SU-DHL-6 (cell line): Measurements from ENCODE around the gene THOC7.

Source experiments
- H2AFZ ChIP-seq: fragments of 200-600 bp; sonication (generic); 2 replicates; pipeline ENCODE4 v1.6.1; 2014; ENCODE audit warnings: low read depth, mild to moderate bottlenecking, moderate library complexity, mixed read lengths, antibody characterized with exemption, low read length; ENCODE audit not compliant: severe bottlenecking
- H3F3A ChIP-seq: fragments of 200-600 bp; shearing (Covaris generic); 2 replicates; pipeline ENCODE4 v1.6.0; 2016; ENCODE audit warnings: antibody characterized with exemption, mild to moderate bottlenecking; ENCODE audit not compliant: insufficient read depth
- H3K27ac ChIP-seq: fragments of 200-600 bp; sonication (generic); 2 replicates; pipeline ENCODE4 v1.5.1; 2016; ENCODE audit warnings: low read depth, mild to moderate bottlenecking, low read length, moderate library complexity, mixed read lengths
- H3K27me3 ChIP-seq: fragments of 200-600 bp; sonication (generic), shearing (Covaris generic); 2 replicates; pipeline ENCODE4 v1.6.0; 2014; ENCODE audit warnings: mild to moderate bottlenecking, low read length
- H3K36me3 ChIP-seq: fragments of 200-600 bp; sonication (generic); 2 replicates; pipeline ENCODE4 v1.6.1; 2014; ENCODE audit warnings: mild to moderate bottlenecking, low read length, mixed read lengths
- H3K4me2 ChIP-seq: fragments of 300-600, 200-600 bp; shearing (Covaris generic), sonication (generic); 2 replicates; pipeline ENCODE4 v1.6.0; 2014; ENCODE audit warnings: low read length, low read depth, mild to moderate bottlenecking; ENCODE audit not compliant: poor library complexity, severe bottlenecking
- H3K4me3 ChIP-seq: fragments of 200-600 bp; sonication (generic); 2 replicates; pipeline ENCODE4 v1.5.1; 2014; ENCODE audit warnings: antibody characterized with exemption, low read length, mild to moderate bottlenecking, mixed read lengths; ENCODE audit not compliant: insufficient read depth, poor library complexity, severe bottlenecking
- H3K79me2 ChIP-seq: fragments of 200-600 bp; sonication (generic); 2 replicates; pipeline ENCODE4 v1.6.1; 2014; ENCODE audit warnings: mild to moderate bottlenecking, low read length, moderate library complexity; ENCODE audit not compliant: insufficient read depth
- H3K9ac ChIP-seq: fragments of 200-600 bp; sonication (generic); 2 replicates; pipeline ENCODE4 v1.7.0; 2014; ENCODE audit warnings: mild to moderate bottlenecking, low read length
- H3K9me2 ChIP-seq: fragments of 200-600 bp; sonication (generic); replicated peaks from 2 replicates; pipeline ENCODE4 v1.6.1; 2014; ENCODE audit warnings: low read length; ENCODE audit not compliant: insufficient read depth
- H3K9me3 ChIP-seq: fragments of 200-600 bp; sonication (generic); 2 replicates; pipeline ENCODE4 v1.6.1; 2014; ENCODE audit warnings: low read length, mixed read lengths; ENCODE audit not compliant: insufficient read depth
- H4K20me1 ChIP-seq: fragments of 200-600 bp; sonication (generic); 2 replicates; pipeline ENCODE4 v1.6.1; 2014; ENCODE audit warnings: low read depth, mild to moderate bottlenecking, antibody characterized with exemption, low read length, moderate library complexity, mixed read lengths
- EZH2phosphoT487 ChIP-seq: fragments of 200-600 bp; sonication (generic), shearing (Covaris generic); conservative IDR thresholded peaks from 2 replicates; pipeline ENCODE4 v1.6.1; 2018; ENCODE audit warnings: mild to moderate bottlenecking, antibody characterized with exemption, low read length, moderate library complexity, mixed read lengths
- TF ChIP-seq, protein P1 (sequence below): fragments of 200-600 bp; sonication (generic); IDR thresholded peaks from one replicate; pipeline ENCODE4 v1.5.1; 2017; ENCODE audit warnings: antibody characterized with exemption, mild to moderate bottlenecking, low read length, moderate library complexity; ENCODE audit not compliant: insufficient read depth, poor library complexity, severe bottlenecking

The THOC7 gene

DNA sequence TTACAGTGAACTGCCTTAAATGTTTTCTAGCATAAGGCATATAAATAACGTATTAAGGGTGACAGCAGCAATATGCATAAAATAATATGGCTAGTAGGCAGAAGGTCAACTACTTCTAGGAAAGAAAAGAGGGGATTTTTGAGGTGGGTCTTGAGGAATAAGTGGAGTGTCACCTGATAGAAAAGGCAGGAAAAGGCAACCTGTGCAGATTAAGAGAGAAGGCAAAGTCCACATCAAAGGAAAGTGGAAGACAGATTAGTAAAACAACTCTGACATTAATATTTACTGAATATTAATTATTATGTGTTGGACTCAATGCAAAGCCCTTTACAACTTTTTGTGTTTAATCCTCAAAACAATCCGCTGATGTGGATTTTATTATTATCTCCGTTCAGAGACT is 2.8 kb downstream of the THOC7 start:
- TF ChIP-seq, protein P1, sequence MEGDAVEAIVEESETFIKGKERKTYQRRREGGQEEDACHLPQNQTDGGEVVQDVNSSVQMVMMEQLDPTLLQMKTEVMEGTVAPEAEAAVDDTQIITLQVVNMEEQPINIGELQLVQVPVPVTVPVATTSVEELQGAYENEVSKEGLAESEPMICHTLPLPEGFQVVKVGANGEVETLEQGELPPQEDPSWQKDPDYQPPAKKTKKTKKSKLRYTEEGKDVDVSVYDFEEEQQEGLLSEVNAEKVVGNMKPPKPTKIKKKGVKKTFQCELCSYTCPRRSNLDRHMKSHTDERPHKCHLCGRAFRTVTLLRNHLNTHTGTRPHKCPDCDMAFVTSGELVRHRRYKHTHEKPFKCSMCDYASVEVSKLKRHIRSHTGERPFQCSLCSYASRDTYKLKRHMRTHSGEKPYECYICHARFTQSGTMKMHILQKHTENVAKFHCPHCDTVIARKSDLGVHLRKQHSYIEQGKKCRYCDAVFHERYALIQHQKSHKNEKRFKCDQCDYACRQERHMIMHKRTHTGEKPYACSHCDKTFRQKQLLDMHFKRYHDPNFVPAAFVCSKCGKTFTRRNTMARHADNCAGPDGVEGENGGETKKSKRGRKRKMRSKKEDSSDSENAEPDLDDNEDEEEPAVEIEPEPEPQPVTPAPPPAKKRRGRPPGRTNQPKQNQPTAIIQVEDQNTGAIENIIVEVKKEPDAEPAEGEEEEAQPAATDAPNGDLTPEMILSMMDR: no peak
- TF ChIP-seq EZH2phosphoT487: no peak
- Histone ChIP-seq H3K4me2 (no peak overlapping the region), H3K4me3 (no peak overlapping the region), H3K79me2 (peaks cover 94% of the 10 kb centered on the region), H4K20me1 (0 out of 2 replicates have a peak, but pooled peaks cover 5% of the 10 kb centered on the region), H3K9me3 (no peaks in the 10 kb centered on the region), H3K9ac (no peak overlapping the region), H3F3A (no peaks in the 10 kb centered on the region), H3K27ac (no peak overlapping the region), H3K36me3 (no peaks in the 10 kb centered on the region), H3K27me3 (no peaks in the 10 kb centered on the region), H2AFZ (no peak overlapping the region), H3K9me2 (no peaks in the 10 kb centered on the region)

DNA sequence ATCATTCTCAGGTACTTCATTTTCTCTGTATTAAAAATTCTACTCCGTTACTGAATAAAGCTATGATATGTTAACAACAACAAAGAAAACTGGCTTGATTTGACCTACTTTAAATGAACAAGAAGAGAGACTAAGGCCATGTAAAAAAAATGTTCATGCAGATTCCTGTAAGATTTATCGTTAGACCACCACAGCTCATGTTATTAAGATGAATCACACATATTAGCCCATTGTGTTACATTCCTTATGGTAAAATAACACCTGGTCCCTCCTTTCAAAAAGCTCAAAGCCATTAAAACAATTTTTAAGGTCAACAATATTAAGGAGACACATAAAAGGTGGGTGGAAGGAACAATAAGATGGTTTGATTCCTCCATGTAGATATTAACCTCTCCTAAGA is 6.3 kb downstream of the THOC7 start:
- Histone ChIP-seq H3K27me3 (no peaks in the 10 kb centered on the region), H3K36me3 (no peaks in the 10 kb centered on the region), H4K20me1 (0 out of 2 replicates have a peak, but pooled peaks cover 5% of the 10 kb centered on the region), H3K9me2 (no peaks in the 10 kb centered on the region), H3K9ac (no peak overlapping the region), H3K4me3 (no peak overlapping the region), H3K79me2 (peaks cover 94% of the 10 kb centered on the region), H3K4me2 (no peak overlapping the region), H3K9me3 (no peaks in the 10 kb centered on the region), H2AFZ (no peak overlapping the region), H3K27ac (no peak overlapping the region), H3F3A (no peaks in the 10 kb centered on the region)
- no peak for TF ChIP-seq EZH2phosphoT487
- TF ChIP-seq, protein P1: no peak

DNA sequence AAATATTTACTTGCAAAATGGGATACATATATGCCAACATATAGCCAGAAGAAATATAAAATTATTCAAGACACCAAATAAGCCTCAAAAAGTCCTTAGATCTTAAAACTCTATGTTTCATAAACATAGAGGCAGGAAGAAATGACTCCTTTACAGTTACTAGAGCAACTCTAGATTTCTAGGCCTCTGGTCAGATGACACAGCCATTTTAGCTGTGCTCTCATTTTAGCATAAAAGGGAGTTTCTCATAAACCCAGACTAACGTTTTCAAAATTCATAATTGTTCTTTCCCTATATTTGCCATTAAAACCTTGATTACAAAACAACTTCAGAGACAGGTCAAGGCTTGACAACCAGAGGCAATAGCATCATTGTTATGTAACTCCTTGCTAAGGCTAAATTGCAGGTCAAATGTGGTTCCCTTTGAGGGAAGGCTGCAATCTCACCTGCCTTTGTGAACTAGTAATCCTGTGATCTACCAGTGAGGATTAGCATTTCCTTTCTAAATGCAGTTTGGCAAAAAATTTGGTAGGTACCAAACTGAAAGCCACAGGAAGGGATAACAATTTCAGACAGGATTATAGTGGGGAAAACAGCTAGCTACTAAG is 8.2 kb downstream of the THOC7 start:
- Histone ChIP-seq H3K36me3 (no peaks in the 10 kb centered on the region), H3K4me3 (no peak overlapping the region), H2AFZ (no peak overlapping the region), H3K9me3 (no peaks in the 10 kb centered on the region), H3K9ac (no peak overlapping the region), H3K27me3 (no peaks in the 10 kb centered on the region), H3K4me2 (no peak overlapping the region), H3K27ac (no peak overlapping the region), H3K79me2 (peaks cover 89% of the 10 kb centered on the region), H4K20me1 (0 out of 2 replicates have a peak, but pooled peaks cover 5% of the 10 kb centered on the region), H3F3A (no peaks in the 10 kb centered on the region), H3K9me2 (no peaks in the 10 kb centered on the region)
- no peak for TF ChIP-seq EZH2phosphoT487
- TF ChIP-seq, protein P1: no peak
